SKM-1 treated with dmso at 0.1 percent for 144 hours (cell line): Measurements from ENCODE around the gene WNT4.

Experiments
- DNase-seq: peaks from one replicate; lab custom pipeline; 2025; ENCODE audit not compliant: unreplicated experiment; lab: John Stamatoyannopoulos, UW

WNT4 gene

GRCh38 chr1:22089134-22089571, 53.7 kb downstream of the WNT4 start:
- no peak for DNase-seq

- no peak for DNase-seq
These were observed 54.6 kb downstream of the WNT4 start for GRCh38 chr1:22088331-22088730.

GRCh38 chr1:22080191-22080590, 62.7 kb downstream of the WNT4 start:
- DNase-seq: no peak

GRCh38 chr1:22078133-22078532, 64.8 kb downstream of the WNT4 start:
- no peak for DNase-seq

- DNase-seq: no peak
These were observed 65.2 kb downstream of the WNT4 start for GRCh38 chr1:22077728-22078127.

GRCh38 chr1:22076346-22076745, 66.6 kb downstream of the WNT4 start:
- DNase-seq: no peak

GRCh38 chr1:22075718-22076117, 67.2 kb downstream of the WNT4 start:
- DNase-seq: peak; percentile 85

GRCh38 chr1:22074803-22075202, 68.1 kb downstream of the WNT4 start:
- DNase-seq: no peak

- no peak for DNase-seq
These were observed 71.4 kb downstream of the WNT4 start for GRCh38 chr1:22071511-22071910.
